Smooth muscle cell (in vitro differentiated cells): Measurements from ENCODE around the gene VIPR1. TPM values are rescaled to one million over a fixed set of nuclear protein-coding genes. Genes with fewer than 3 reads are reported as not detected.
A peak's percentile ranks its signal among the peaks of the same experiment; 100 is the strongest.

Experiments
- DNase-seq: peaks from one replicate; lab custom pipeline; 2025; ENCODE audit not compliant: unreplicated experiment; lab: John Stamatoyannopoulos, UW
- H2AFZ ChIP-seq: fragments of 200-600 bp; sonication (generic); 2 replicates; pipeline ENCODE4 v1.6.0; 2016; ENCODE audit warnings: antibody characterized with exemption, low read depth, mild to moderate bottlenecking
- H3F3A ChIP-seq: fragments of 200-600 bp; sonication (generic); 2 replicates; pipeline ENCODE4 v1.6.0; 2017; ENCODE audit warnings: antibody characterized with exemption, low read depth
- H3K27ac ChIP-seq: fragments of 200-600 bp; sonication (generic); 2 replicates; pipeline ENCODE4 v1.5.1; 2016; ENCODE audit warnings: low read depth, mild to moderate bottlenecking
- H3K27me3 ChIP-seq: fragments of 200-600 bp; sonication (generic); 2 replicates; pipeline ENCODE4 v1.6.1; 2016; ENCODE audit warnings: low read depth, mild to moderate bottlenecking
- H3K36me3 ChIP-seq: fragments of 200-600 bp; sonication (generic); 2 replicates; pipeline ENCODE4 v1.5.1; 2016; ENCODE audit warnings: low read depth
- H3K4me1 ChIP-seq: fragments of 200-600 bp; sonication (generic); 2 replicates; pipeline ENCODE4 v1.5.1; 2016; ENCODE audit warnings: low read depth
- H3K4me2 ChIP-seq: fragments of 200-600 bp; sonication (generic); 2 replicates; pipeline ENCODE4 v1.6.0; 2016; ENCODE audit warnings: mild to moderate bottlenecking
- H3K4me3 ChIP-seq: fragments of 200-600 bp; sonication (generic); 2 replicates; pipeline ENCODE4 v1.5.1; 2016; ENCODE audit warnings: mild to moderate bottlenecking
- H3K79me2 ChIP-seq: fragments of 200-600 bp; sonication (generic); 2 replicates; pipeline ENCODE4 v1.6.0; 2016; ENCODE audit warnings: low read depth, mild to moderate bottlenecking
- H3K9ac ChIP-seq: fragments of 200-600 bp; sonication (generic); 2 replicates; pipeline ENCODE4 v1.6.0; 2016; ENCODE audit warnings: low read depth
- H3K9me3 ChIP-seq: fragments of 200-600 bp; sonication (generic); replicated peaks from 2 replicates; pipeline ENCODE4 v1.5.1; 2016; ENCODE audit warnings: low read depth
- H4K20me1 ChIP-seq: fragments of 200-600 bp; sonication (generic); 2 replicates; pipeline ENCODE4 v1.6.0; 2016; ENCODE audit warnings: low read depth
- WGBS: methylation state at CpG from one replicate; pipeline ENCODE4 v1.1.7; 2016; ENCODE audit warnings: low lambda C conversion rate; 5-methylcytosine and 5-hydroxymethylcytosine counted together
- polyA plus RNA-seq: library from polyadenylated mRNA; unstranded; fragments of >200 nt; fragmentation: Nextera tagmentation; extraction: Ambion mirVana; gene quantifications from 2 replicates; pipeline ENCODE4 v1.2.1, GENCODE V29; 2016
- small RNA-seq: library from RNA; depleted of rRNA; stranded (forward); fragments of <200 nt; gene quantifications from one replicate; pipeline ENCODE3, GENCODE V24; 2014
- total RNA-seq: library from RNA; depleted of rRNA; stranded (reverse); fragments of >200 nt; gene quantifications from 2 replicates; pipeline ENCODE4 v1.2.3, GENCODE V29; 2014
- TF ChIP-seq, protein P1 (sequence below): fragments of 200-600 bp; sonication (generic); IDR thresholded peaks from 2 replicates; pipeline ENCODE4 v1.5.1; 2017; ENCODE audit warnings: borderline replicate concordance, mild to moderate bottlenecking, antibody characterized with exemption; ENCODE audit not compliant: insufficient read depth, poor library complexity, severe bottlenecking

The VIPR1 gene
- total and polyA plus RNA-seq, 2 experiments from 2014 or later, result 0.86 to 1.3 TPM

DNA sequence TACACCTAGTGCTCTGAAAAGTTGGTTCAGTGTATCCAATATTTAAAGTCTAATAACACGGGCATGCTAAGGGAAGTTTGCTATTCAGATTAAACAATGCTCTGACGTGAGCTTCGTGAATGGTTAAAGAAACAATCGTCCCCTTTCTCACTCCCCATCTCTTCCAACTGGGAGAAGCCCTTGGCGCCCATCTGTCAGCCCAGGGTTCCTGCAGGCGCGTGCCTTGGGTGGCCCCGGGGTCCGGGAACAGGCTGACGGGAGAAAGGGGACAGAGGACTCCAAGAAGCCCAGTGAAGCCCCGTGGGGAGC lies 78.9 kb downstream of the VIPR1 start:
- Histone ChIP-seq H3K4me3 (peak overlapping the region; percentile 78), H3K4me1 (peaks cover 9% of the 10 kb centered on the region), H3K27me3 (no peaks in the 10 kb centered on the region), H3F3A (no peaks in the 10 kb centered on the region), H4K20me1 (no peaks in the 10 kb centered on the region), H3K4me2 (peak overlapping the region; percentile 96), H2AFZ (peak overlapping the region; percentile 86), H3K79me2 (peaks cover 48% of the 10 kb centered on the region), H3K36me3 (no peaks in the 10 kb centered on the region), H3K9me3 (no peaks in the 10 kb centered on the region), H3K9ac (peak overlapping the region; percentile 86), H3K27ac (peak overlapping the region; percentile 80)
- 0% methylated on average over 9 of the region's 11 CpGs for WGBS
- TF ChIP-seq, protein P1, sequence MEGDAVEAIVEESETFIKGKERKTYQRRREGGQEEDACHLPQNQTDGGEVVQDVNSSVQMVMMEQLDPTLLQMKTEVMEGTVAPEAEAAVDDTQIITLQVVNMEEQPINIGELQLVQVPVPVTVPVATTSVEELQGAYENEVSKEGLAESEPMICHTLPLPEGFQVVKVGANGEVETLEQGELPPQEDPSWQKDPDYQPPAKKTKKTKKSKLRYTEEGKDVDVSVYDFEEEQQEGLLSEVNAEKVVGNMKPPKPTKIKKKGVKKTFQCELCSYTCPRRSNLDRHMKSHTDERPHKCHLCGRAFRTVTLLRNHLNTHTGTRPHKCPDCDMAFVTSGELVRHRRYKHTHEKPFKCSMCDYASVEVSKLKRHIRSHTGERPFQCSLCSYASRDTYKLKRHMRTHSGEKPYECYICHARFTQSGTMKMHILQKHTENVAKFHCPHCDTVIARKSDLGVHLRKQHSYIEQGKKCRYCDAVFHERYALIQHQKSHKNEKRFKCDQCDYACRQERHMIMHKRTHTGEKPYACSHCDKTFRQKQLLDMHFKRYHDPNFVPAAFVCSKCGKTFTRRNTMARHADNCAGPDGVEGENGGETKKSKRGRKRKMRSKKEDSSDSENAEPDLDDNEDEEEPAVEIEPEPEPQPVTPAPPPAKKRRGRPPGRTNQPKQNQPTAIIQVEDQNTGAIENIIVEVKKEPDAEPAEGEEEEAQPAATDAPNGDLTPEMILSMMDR, result no peak
- no peak for DNase-seq

DNA sequence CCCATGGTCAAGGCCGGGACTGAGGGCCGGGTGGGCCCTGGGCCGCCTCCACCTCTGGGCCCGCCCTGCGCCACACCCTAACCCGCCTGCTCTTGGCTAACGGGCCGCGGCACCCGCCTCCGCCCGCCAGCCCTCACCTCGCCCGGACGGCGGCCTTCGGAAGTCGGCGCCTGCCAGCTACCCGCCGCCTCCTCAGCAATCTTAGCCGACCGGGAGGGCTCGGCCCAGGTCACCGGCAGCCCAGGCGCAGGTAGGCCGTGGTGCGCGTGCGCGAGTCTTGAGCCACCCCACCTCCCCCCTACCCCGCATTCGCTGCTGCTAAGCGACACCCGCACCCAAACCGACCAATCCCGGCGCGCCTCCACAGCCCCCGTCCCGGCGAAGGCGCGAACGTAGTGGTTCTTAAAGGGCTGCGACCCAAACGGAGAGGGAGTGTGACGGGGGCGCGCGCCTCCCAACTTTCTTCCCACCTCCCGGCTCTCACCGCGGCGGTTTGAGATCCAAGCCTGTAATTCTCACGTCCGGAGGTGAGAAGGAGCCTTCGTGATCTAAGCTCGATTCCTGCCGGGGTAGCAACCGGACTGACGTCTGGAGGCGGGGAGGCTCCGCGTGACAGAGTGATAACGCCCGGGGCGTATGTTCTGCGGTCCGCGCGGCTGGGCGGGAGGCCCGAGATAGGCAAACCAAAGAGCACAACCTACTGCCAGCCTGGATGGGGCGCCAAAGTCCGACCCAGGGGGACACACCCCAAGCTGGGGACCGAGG lies 79.4 kb downstream of the VIPR1 start, which contains the start of gene SEC22C:
Gene SEC22C (minus strand): TSS at position 259 of the 765 bp plus-strand sequence. CDS start 12,921 bp downstream, outside the sequence.
- Histone ChIP-seq H3K4me1 (peaks cover 9% of the 10 kb centered on the region), H3K36me3 (no peaks in the 10 kb centered on the region), H3K27me3 (no peaks in the 10 kb centered on the region), H3F3A (no peaks in the 10 kb centered on the region), H3K27ac (peak within 1 kb of the TSS; percentile 80), H3K4me3 (peak within 1 kb of the TSS; percentile 78), H3K79me2 (peaks cover 44% of the 10 kb centered on the region), H3K4me2 (peak within 1 kb of the TSS; percentile 96), H3K9ac (peak within 1 kb of the TSS; percentile 86), H3K9me3 (no peaks in the 10 kb centered on the region), H2AFZ (peak within 1 kb of the TSS; percentile 86), H4K20me1 (no peaks in the 10 kb centered on the region)
- under 1% methylated on average over 71 of the region's 77 CpGs for WGBS
- TF ChIP-seq, protein P1, result no peak
- DNase-seq, result peak; percentile 83

DNA sequence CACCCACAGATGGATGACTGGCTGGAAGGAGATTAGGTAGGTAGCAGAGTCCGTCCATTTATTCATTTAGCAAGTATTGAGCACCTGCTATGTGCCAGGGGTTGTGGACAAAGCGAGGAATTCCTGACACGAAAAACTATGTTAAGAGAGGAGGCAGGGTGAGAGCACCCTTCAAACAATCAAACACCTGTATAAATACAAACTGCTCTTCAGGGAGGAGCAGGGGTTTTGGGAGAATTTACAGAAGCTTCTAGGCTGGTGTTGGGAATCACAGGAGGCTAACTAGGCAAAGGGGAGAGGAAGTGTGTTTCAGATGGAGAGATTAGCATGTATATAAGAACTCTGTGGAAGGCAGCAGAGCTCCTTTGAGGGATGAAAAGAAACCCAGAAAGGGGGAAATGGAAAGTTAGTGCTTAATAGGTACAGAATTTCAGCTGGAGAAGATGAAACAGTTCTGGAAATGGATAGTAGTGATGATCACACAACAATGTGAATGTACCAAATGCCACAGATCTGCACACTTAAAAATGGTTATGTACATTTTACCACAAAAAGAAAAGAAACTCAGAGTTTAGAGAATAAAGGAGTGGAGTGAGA lies 80.1 kb downstream of the VIPR1 start:
- 2% methylated on average over 3 of the region's 3 CpGs for WGBS
- TF ChIP-seq, protein P1, result no peak

More for the DNA sequence above, 80.1 kb downstream of the VIPR1 start:
- no peaks in the 10 kb centered on the region for H3K27me3 ChIP-seq
- H3K4me2 ChIP-seq, result peak overlapping the region; percentile 96
- H3K79me2 ChIP-seq, result peaks cover 37% of the 10 kb centered on the region
- peak overlapping the region; percentile 78 for H3K4me3 ChIP-seq
- H3K9ac ChIP-seq, result no peak overlapping the region
- no peaks in the 10 kb centered on the region for H4K20me1 ChIP-seq
- peaks cover 9% of the 10 kb centered on the region for H3K4me1 ChIP-seq
- no peak for DNase-seq
- H2AFZ ChIP-seq, result peak overlapping the region; percentile 86
- no peak overlapping the region for H3K27ac ChIP-seq
- no peaks in the 10 kb centered on the region for H3F3A ChIP-seq
- no peaks in the 10 kb centered on the region for H3K36me3 ChIP-seq
- H3K9me3 ChIP-seq, result no peaks in the 10 kb centered on the region

Small RNA genes lying within 50 kb of the gene (small RNA-seq; reads per million reads assigned to genes)
- not detected for gene AC092047.1

Other genes starting within 250 kb of the VIPR1 start
- not detected in 2 replicates for gene CCK, start 236.5 kb upstream of the VIPR1 start, total RNA-seq
- not detected in 2 replicates for gene CCK, start 236.5 kb upstream of the VIPR1 start, polyA plus RNA-seq
- gene LYZL4, start 92.0 kb upstream of the VIPR1 start, total RNA-seq, result not detected in 2 replicates
- not detected in 2 replicates for gene LYZL4, start 92.0 kb upstream of the VIPR1 start, polyA plus RNA-seq
- gene SEC22C, start 79.3 kb downstream of the VIPR1 start, total RNA-seq, result 52.2 and 70.5 TPM in 2 replicates
- gene SEC22C, start 79.3 kb downstream of the VIPR1 start, polyA plus RNA-seq, result 39.8 and 45.7 TPM in 2 replicates
- 24.5 and 54.2 TPM in 2 replicates for gene SS18L2, start 88.2 kb downstream of the VIPR1 start, total RNA-seq
- gene SS18L2, start 88.2 kb downstream of the VIPR1 start, polyA plus RNA-seq, result 38.7 and 38.8 TPM in 2 replicates
- gene NKTR, start 98.0 kb downstream of the VIPR1 start, total RNA-seq, result 91.3 and 113 TPM in 2 replicates
- gene NKTR, start 98.0 kb downstream of the VIPR1 start, polyA plus RNA-seq, result 37.1 and 82.3 TPM in 2 replicates
- gene ZBTB47, start 151.1 kb downstream of the VIPR1 start, total RNA-seq, result 6.5 and 7.7 TPM in 2 replicates
- 4.6 TPM in 2 replicates for gene ZBTB47, start 151.1 kb downstream of the VIPR1 start, polyA plus RNA-seq
- gene KLHL40, start 182.9 kb downstream of the VIPR1 start, total RNA-seq, result not detected in 2 replicates
- gene KLHL40, start 182.9 kb downstream of the VIPR1 start, polyA plus RNA-seq, result not detected in 2 replicates
- not detected in 2 replicates for gene HHATL, start 200.2 kb downstream of the VIPR1 start, total RNA-seq
- gene HHATL, start 200.2 kb downstream of the VIPR1 start, polyA plus RNA-seq, result not detected in 2 replicates